Osteocyte (in vitro differentiated cells): ENCODE measurements around the gene DNM2. TPM values are rescaled to one million over a fixed set of nuclear protein-coding genes. Genes with fewer than 3 reads are reported as not detected.
"Not testable (repeated sequence)": the region's sequence is repeated elsewhere in the genome, so short reads cannot be mapped to it uniquely, and the experiment has no call there.

Source experiments
- DNase-seq: peaks from one replicate; pipeline ENCODE4 v3.0.0; 2021; ENCODE audit warnings: mixed read lengths; ENCODE audit not compliant: unreplicated experiment; ENCODE audit errors: extremely low spot score
- H3K27ac Mint-ChIP-seq: one replicate; pipeline ENCODE4 v1.8.0; 2021; ENCODE audit warnings: mild to moderate bottlenecking, mixed read lengths; ENCODE audit not compliant: unreplicated experiment
- H3K27me3 Mint-ChIP-seq: one replicate; pipeline ENCODE4 v1.8.0; 2021; ENCODE audit warnings: mixed read lengths; ENCODE audit not compliant: unreplicated experiment
- H3K36me3 Mint-ChIP-seq: one replicate; pipeline ENCODE4 v1.8.0; 2021; ENCODE audit warnings: mixed read lengths; ENCODE audit not compliant: unreplicated experiment
- H3K4me1 Mint-ChIP-seq: one replicate; pipeline ENCODE4 v1.8.0; 2021; ENCODE audit warnings: mixed read lengths; ENCODE audit not compliant: unreplicated experiment
- H3K4me3 Mint-ChIP-seq: one replicate; pipeline ENCODE4 v1.8.0; 2021; ENCODE audit warnings: mild to moderate bottlenecking, moderate library complexity, mixed read lengths; ENCODE audit not compliant: unreplicated experiment
- H3K9me3 Mint-ChIP-seq: one replicate; pipeline ENCODE4 v1.8.0; 2021; ENCODE audit warnings: mixed read lengths; ENCODE audit not compliant: unreplicated experiment
- total RNA-seq: library from RNA; stranded (reverse); gene quantifications from 2 replicates; pipeline ENCODE4 v1.2.1, GENCODE V29; 2021
- TF ChIP-seq, protein P1 (sequence below): fragments of 200-600 bp; sonication (generic); IDR thresholded peaks from 2 replicates; pipeline ENCODE4 v1.5.0; 2021; ENCODE audit warnings: antibody characterized with exemption, mild to moderate bottlenecking, moderate library complexity

DNM2 gene
- total RNA-seq, 1 donor from 2014 or later, result 157 TPM

DNA sequence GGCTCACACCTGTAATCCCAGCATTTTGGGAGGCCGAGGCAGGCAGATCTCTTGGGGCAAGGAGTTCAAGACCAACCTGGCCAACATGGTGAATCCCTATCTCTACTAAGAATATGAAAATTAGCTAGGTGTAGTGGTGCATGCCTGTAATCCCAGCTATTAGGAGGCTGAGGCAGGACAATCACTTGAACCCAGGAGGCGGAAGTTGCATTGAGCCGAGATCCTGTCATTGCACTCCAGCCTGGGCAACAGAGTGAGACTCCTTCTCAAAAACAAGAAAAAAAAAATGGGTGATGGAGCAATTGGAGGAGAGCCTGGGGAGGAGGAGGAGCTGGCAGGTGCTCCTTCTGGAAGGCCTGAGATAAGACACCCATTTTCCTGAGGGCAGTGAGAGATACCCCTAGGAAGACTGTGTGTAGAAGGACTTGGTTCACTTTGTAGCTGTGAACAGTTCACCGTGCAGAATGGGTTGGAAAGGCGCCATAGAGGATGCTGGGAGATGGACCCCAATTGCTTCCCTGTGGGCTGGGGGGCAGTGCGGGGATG, 144.8 kb downstream of the DNM2 start:
- Mint-ChIP-seq H3K4me1 (peaks cover 15% of the 10 kb centered on the region), H3K9me3 (no peaks in the 10 kb centered on the region), H3K27ac (peak overlapping the region; percentile 65), H3K36me3 (no peaks in the 10 kb centered on the region), H3K27me3 (no peaks in the 10 kb centered on the region), H3K4me3 (no peak overlapping the region)
- TF ChIP-seq, protein P1, sequence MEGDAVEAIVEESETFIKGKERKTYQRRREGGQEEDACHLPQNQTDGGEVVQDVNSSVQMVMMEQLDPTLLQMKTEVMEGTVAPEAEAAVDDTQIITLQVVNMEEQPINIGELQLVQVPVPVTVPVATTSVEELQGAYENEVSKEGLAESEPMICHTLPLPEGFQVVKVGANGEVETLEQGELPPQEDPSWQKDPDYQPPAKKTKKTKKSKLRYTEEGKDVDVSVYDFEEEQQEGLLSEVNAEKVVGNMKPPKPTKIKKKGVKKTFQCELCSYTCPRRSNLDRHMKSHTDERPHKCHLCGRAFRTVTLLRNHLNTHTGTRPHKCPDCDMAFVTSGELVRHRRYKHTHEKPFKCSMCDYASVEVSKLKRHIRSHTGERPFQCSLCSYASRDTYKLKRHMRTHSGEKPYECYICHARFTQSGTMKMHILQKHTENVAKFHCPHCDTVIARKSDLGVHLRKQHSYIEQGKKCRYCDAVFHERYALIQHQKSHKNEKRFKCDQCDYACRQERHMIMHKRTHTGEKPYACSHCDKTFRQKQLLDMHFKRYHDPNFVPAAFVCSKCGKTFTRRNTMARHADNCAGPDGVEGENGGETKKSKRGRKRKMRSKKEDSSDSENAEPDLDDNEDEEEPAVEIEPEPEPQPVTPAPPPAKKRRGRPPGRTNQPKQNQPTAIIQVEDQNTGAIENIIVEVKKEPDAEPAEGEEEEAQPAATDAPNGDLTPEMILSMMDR, result no peak
- no peak for DNase-seq

DNA sequence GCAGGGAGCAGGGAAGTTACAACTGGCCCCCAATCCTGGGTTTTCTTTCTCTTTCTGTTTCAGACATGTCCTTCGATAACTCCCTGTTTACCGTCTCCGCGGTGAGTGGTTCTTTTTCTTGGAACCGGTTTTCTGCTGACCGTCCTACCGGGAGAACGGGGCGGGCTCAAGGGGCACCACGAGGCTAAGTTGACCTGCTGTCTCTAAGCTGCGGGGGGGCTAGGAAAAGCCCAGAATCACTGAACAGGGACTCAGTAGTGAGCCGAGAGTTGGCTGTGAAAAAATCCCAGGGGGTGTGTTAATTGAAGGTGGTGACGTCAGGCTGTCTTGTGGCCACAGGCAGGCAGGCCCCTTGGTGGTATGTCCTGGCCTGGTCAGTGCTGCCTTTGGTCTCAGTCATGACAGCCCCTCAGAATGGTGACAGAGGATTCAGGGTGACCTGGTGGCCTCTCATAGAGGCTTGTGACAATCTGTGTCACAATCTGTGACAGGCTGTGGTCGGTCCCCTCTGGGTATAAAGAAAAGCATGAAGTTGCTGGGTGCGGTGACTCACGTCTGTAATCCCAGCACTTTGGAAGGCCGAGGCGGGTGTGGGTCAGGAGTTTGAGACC, 145.3 kb downstream of the DNM2 start:
- Mint-ChIP-seq H3K27ac (peak overlapping the region; percentile 65), H3K4me1 (peaks cover 15% of the 10 kb centered on the region), H3K4me3 (no peak overlapping the region), H3K36me3 (no peaks in the 10 kb centered on the region), H3K27me3 (no peaks in the 10 kb centered on the region), H3K9me3 (no peaks in the 10 kb centered on the region)
- no peak for DNase-seq
- TF ChIP-seq, protein P1, result no peak

DNA sequence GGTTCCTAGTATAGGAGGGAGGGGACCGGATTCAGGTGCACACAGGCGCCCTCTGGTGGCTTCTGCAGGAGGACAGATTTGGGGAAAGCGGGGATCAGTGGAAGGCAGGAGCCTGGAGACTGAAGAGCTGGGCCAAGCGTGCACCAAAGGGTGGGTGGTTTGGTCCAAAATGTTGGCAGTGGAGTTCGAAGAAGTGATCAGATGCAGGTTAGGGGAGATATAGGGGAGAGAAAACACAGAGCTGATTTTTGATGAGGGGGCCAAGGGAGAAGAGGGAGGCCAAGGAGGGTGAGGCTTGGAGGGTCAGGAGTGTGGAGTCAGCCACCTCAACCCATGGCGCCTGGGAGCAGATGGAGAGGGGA, 146.6 kb downstream of the DNM2 start:
- Mint-ChIP-seq H3K27ac (peak overlapping the region; percentile 36), H3K4me1 (peaks cover 15% of the 10 kb centered on the region), H3K36me3 (no peaks in the 10 kb centered on the region), H3K27me3 (no peaks in the 10 kb centered on the region), H3K9me3 (no peaks in the 10 kb centered on the region), H3K4me3 (peak overlapping the region; percentile 44)
- TF ChIP-seq, protein P1, result peak; percentile 94
- DNase-seq, result peak; percentile 95

DNA sequence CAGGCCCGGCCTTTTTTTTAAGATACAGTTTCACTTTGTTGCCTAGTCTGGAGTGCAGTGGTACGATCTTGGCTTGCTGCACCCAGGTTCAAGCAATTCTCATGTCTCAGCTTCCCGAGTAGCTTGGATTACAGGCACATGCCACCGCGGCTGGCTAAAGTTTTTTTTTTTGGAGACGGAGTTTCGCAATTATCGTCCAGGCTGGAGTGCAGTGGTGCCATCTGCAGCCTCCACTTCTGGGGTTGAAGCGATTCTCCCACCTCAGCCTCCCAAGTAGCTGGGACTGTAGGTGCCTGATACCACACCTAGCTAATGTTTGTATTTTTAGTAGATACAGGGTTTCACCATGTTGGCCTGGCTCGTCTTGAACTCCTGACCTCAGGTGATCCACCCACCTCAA, 148.6 kb downstream of the DNM2 start:
- Mint-ChIP-seq H3K27ac (no peak overlapping the region), H3K9me3 (no peaks in the 10 kb centered on the region), H3K4me1 (peaks cover 22% of the 10 kb centered on the region), H3K36me3 (no peaks in the 10 kb centered on the region), H3K4me3 (no peak overlapping the region), H3K27me3 (no peaks in the 10 kb centered on the region)
- DNase-seq, result no peak
- TF ChIP-seq, protein P1, result no peak

DNA sequence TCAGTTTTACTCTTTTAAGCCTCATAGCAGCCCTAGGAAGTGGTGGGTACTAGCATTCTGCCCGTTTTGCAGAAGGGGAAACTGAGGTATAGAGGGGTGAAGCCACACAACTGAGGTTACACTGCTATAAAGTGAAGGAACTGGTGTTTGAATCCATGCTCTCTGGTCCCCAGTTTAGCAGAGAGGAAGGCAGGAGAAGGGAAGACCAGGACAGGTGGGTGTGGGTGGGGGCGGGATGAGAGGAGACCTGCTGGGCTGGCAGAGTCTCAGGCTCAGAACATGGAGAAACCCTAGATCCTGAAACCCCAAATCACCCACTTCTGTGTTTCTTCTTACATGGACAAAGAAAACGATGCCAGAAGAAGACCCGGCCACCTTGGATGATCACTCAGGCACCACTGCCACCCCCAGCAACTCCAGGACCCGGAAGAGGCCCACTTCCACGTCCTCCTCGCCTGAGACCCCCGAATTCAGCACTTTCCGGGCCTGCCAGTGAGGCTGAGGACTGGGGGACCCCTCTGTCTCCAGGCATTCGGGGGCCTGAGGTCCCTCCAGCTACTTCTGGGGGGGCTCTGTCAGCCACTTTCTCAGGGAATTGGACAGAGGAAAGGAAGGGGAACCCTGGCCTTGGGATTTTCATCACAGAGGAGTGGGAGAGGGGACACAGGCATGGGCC, 151.1 kb downstream of the DNM2 start:
- no peaks in the 10 kb centered on the region for H3K27me3 Mint-ChIP-seq
- no peaks in the 10 kb centered on the region for H3K9me3 Mint-ChIP-seq
- peaks cover 24% of the 10 kb centered on the region for H3K4me1 Mint-ChIP-seq
- no peak for DNase-seq
- H3K27ac Mint-ChIP-seq, result no peak overlapping the region
- no peaks in the 10 kb centered on the region for H3K36me3 Mint-ChIP-seq
- TF ChIP-seq, protein P1, result no peak
- H3K4me3 Mint-ChIP-seq, result no peak overlapping the region

DNA sequence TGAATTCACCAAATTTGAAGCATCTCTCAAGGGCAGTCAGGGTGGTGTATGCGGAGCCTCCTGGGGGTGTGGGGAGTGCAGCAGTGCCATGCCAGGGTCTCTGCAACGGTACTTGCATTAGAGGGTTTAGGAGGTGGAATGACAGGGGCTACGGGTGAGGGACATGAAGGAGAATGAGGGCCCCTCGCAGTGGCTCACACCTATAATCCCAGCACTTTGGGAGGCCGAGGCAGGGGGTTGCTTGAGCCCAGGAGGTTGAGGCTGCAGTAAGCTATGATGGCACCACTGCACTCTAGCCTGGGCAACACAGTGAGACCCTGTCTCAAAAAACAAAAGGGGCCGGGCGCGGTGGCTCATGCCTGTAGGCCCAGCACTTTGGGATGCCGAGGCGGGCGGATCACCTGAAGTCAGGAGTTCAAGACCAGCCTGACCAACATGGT, 152.0 kb downstream of the DNM2 start:
- Mint-ChIP-seq H3K4me1 (peaks cover 19% of the 10 kb centered on the region), H3K27ac (peak overlapping the region; percentile 94), H3K4me3 (peak overlapping the region; percentile 80)
- not testable (repeated sequence) for H3K9me3 Mint-ChIP-seq, H3K27me3 Mint-ChIP-seq, DNase-seq, H3K36me3 Mint-ChIP-seq
